ENCODE data around the gene SLC6A17.

DNA sequence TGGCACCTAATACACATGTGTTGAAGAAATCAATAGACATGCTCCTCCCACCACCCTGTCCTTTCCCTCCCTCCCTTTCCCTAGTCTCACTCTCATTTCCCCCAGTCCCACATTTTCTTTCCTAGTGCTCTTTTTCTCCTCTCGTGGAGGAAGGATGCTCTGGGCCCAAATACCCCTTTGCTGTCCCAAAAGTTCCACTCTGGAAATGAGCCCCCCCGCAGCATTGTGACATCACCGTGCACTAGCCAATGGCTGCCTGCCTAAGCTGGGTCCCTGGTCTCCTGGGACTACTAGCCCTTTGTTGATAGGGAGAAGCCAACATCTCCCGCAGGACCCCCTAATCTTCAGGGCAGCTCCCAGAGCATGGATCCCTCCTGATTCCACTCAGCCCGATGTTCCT is 38.2 kb upstream of the SLC6A17 start, which contains the start of gene UBL4B:
- TF ChIP-seq, protein P1, sequence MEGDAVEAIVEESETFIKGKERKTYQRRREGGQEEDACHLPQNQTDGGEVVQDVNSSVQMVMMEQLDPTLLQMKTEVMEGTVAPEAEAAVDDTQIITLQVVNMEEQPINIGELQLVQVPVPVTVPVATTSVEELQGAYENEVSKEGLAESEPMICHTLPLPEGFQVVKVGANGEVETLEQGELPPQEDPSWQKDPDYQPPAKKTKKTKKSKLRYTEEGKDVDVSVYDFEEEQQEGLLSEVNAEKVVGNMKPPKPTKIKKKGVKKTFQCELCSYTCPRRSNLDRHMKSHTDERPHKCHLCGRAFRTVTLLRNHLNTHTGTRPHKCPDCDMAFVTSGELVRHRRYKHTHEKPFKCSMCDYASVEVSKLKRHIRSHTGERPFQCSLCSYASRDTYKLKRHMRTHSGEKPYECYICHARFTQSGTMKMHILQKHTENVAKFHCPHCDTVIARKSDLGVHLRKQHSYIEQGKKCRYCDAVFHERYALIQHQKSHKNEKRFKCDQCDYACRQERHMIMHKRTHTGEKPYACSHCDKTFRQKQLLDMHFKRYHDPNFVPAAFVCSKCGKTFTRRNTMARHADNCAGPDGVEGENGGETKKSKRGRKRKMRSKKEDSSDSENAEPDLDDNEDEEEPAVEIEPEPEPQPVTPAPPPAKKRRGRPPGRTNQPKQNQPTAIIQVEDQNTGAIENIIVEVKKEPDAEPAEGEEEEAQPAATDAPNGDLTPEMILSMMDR (IDR thresholded peaks at IDR 0.05; ENCODE audit: low read length) = no peak
- TF ChIP-seq EZH2phosphoT487 (IDR thresholded peaks at IDR 0.05; ENCODE audit: low read length) = no peak

Measured in MM.1S (cell line).